ENCODE measurements around the gene AKR1C8. TPM values are rescaled to one million over a fixed set of nuclear protein-coding genes. Genes with fewer than 3 reads are reported as not detected.

AKR1C8 gene
- total RNA-seq, 1 experiment from 2014 or later: not detected

DNA sequence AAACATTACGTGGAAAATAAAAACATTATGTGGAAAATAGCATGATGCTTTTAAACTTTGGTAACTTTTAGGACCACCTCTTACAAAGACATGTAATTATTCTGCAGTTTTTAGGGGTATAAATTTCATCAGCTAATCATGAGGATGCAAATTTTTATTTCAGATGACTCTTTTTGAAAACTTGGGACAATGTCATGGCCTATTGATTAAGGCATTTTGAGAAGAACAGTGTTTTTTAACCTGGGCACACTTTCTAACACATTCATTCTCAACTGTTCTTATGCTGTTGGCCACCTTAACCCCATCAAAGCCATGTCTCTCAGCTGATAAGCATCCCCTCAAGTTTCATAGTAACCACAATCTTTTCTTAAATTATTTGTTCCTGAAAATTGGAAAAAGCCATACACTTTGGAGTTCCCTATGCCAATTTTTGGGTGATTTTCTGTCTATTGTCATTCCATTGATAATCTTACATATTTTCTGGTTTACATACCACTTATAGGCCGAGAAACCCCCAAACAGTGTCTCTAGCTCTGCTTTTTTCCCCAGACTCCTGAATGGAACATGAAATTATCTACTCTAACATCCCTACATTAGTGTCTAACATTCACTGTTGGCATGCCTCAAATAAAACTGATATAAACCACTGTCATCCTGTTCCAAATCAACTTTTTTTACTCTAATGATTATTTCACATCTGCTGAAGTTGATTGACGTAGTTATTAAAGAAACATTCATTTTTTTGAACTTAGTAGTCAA, 76.1 kb downstream of the AKR1C8 start:
- Mint-ChIP-seq H3K4me1 (ENCODE audit: low read depth, unreplicated experiment) (no peaks in the 10 kb centered on the region), H3K4me3 (ENCODE audit: low read depth, unreplicated experiment) (no peak overlapping the region), H3K36me3 (ENCODE audit: insufficient read depth, unreplicated experiment) (peaks cover 49% of the 10 kb centered on the region), H3K27ac (ENCODE audit: unreplicated experiment) (peak overlapping the region; percentile 30), H3K9me3 (ENCODE audit: low read depth, unreplicated experiment) (peaks cover 4% of the 10 kb centered on the region), H3K27me3 (ENCODE audit: unreplicated experiment) (no peaks in the 10 kb centered on the region)
- intact Hi-C loops (cut with micrococcal nuclease; ENCODE audit: unreplicated experiment): no loop called here
- DNase-seq: no peak
- no TSS peak for BruUV-seq (replicated peaks)
- CTCF ChIA-PET: no interaction called here
- TF ChIP-seq CTCF (IDR thresholded peaks at IDR 0.05; ENCODE audit: unreplicated experiment): no peak

GRCh38 chr10:5107860-5108526, 77.0 kb downstream of the AKR1C8 start:
- intact Hi-C loops (cut with micrococcal nuclease; ENCODE audit: unreplicated experiment): no loop called here
- Mint-ChIP-seq H3K36me3 (ENCODE audit: insufficient read depth, unreplicated experiment) (peaks cover 56% of the 10 kb centered on the region), H3K4me1 (ENCODE audit: low read depth, unreplicated experiment) (no peaks in the 10 kb centered on the region), H3K9me3 (ENCODE audit: low read depth, unreplicated experiment) (peaks cover 4% of the 10 kb centered on the region), H3K4me3 (ENCODE audit: low read depth, unreplicated experiment) (no peak overlapping the region), H3K27ac (ENCODE audit: unreplicated experiment) (peak overlapping the region; percentile 37), H3K27me3 (ENCODE audit: unreplicated experiment) (no peaks in the 10 kb centered on the region)
- CTCF ChIA-PET: no interaction called here
- no peak for TF ChIP-seq CTCF (IDR thresholded peaks at IDR 0.05; ENCODE audit: unreplicated experiment)
- DNase-seq: no peak
- no TSS peak for BruUV-seq (replicated peaks)

- no peak for DNase-seq
- no peak for TF ChIP-seq CTCF (IDR thresholded peaks at IDR 0.05; ENCODE audit: unreplicated experiment)
- Mint-ChIP-seq H3K36me3 (ENCODE audit: insufficient read depth, unreplicated experiment) (peaks cover 67% of the 10 kb centered on the region), H3K9me3 (ENCODE audit: low read depth, unreplicated experiment) (peaks cover 4% of the 10 kb centered on the region), H3K4me3 (ENCODE audit: low read depth, unreplicated experiment) (no peak overlapping the region), H3K27me3 (ENCODE audit: unreplicated experiment) (no peaks in the 10 kb centered on the region), H3K27ac (ENCODE audit: unreplicated experiment) (no peak overlapping the region), H3K4me1 (ENCODE audit: low read depth, unreplicated experiment) (no peaks in the 10 kb centered on the region)
- CTCF ChIA-PET: no interaction called here
- BruUV-seq (replicated peaks): no TSS peak
- intact Hi-C loops (cut with micrococcal nuclease; ENCODE audit: unreplicated experiment): no loop called here
These were observed 78.4 kb downstream of the AKR1C8 start for GRCh38 chr10:5106553-5106952.

DNA sequence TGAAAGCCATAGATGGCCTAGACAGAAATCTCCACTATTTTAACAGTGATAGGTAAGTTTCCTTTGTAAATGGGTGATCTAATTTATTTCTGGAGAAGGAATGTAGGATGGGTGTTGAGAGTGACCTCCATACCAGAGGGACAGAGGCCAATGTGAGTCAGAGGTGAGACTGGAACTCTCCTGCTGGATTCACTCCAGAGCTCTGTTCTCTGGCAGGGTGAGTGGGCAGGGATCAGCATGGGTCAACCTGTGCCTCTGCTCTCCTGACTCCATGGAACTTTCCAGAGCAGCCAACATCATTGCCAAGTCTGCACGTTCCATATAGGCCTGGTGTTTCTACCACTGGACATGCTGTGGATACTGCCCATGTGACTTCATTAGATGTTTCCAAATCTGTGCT, 79.3 kb downstream of the AKR1C8 start:
- Mint-ChIP-seq H3K27ac (ENCODE audit: unreplicated experiment) (no peak overlapping the region), H3K4me3 (ENCODE audit: low read depth, unreplicated experiment) (no peak overlapping the region), H3K36me3 (ENCODE audit: insufficient read depth, unreplicated experiment) (peaks cover 67% of the 10 kb centered on the region), H3K27me3 (ENCODE audit: unreplicated experiment) (no peaks in the 10 kb centered on the region), H3K9me3 (ENCODE audit: low read depth, unreplicated experiment) (peaks cover under 1% of the 10 kb centered on the region), H3K4me1 (ENCODE audit: low read depth, unreplicated experiment) (no peaks in the 10 kb centered on the region)
- no TSS peak for BruUV-seq (replicated peaks)
- CTCF ChIA-PET: no interaction called here
- no peak for TF ChIP-seq CTCF (IDR thresholded peaks at IDR 0.05; ENCODE audit: unreplicated experiment)
- no peak for DNase-seq
- intact Hi-C loops (cut with micrococcal nuclease; ENCODE audit: unreplicated experiment): no loop called here

Other genes starting within 250 kb of the AKR1C8 start
- 10.2 and 17.3 TPM in 2 replicates for gene AKR1C1, start 221.7 kb downstream of the AKR1C8 start, total RNA-seq (2022)
- gene AKR1C2, start 181.3 kb downstream of the AKR1C8 start, total RNA-seq (2022): 10.6 and 13.2 TPM in 2 replicates
- gene AKR1C3, start 90.7 kb downstream of the AKR1C8 start, total RNA-seq (2022): 177 and 181 TPM in 2 replicates
- 0.40 and 0.76 TPM in 2 replicates for gene AKR1C4, start 11.7 kb upstream of the AKR1C8 start, total RNA-seq (2022)
- not detected in 2 replicates for gene UCN3, start 179.8 kb upstream of the AKR1C8 start, total RNA-seq (2022)
- gene TUBAL3, start 219.7 kb upstream of the AKR1C8 start, total RNA-seq (2022): not detected in 2 replicates
- gene NET1, start 227.4 kb upstream of the AKR1C8 start, total RNA-seq (2022): 147 and 154 TPM in 2 replicates